AG09319 (cell line): ENCODE measurements around the gene ANTKMT.

Source experiments
- DNase-seq: peaks from one replicate; pipeline ENCODE4 v3.0.0-alpha.2; 2010; ENCODE audit warnings: low read depth; ENCODE audit errors: extremely low read depth
- CTCF ChIP-seq: IDR thresholded peaks from 2 replicates; pipeline ENCODE4 v1.5.1; 2011; ENCODE audit warnings: low read depth, mild to moderate bottlenecking, inconsistent platforms, low read length, moderate library complexity

The ANTKMT gene

DNA sequence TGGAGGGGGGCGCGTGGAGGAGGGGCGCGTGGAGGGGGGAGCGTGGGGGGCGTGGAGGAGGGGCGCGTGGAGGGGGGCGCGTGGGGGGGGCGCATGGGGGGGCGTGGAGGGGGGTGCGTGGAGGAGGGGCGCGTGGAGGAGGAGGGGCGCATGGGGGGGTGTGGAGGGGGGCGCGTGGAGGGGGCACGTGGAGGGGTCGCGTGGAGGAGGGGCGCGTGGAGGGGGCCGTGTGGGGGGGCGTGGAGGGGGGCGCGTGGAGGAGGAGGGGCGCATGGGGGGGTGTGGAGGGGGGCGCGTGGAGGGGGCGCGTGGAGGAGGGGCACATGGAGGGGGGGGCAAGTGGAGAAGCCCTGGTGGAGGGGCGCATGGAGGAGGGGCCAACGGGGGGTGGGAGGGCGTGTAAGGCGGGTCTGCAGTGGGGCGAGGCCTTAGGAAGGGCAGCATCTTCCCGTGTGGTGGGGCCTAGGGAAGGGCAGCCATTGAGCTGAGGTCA lies 46.8 kb downstream of the ANTKMT start:
- DNase-seq = no peak
- no peak for TF ChIP-seq CTCF

DNA sequence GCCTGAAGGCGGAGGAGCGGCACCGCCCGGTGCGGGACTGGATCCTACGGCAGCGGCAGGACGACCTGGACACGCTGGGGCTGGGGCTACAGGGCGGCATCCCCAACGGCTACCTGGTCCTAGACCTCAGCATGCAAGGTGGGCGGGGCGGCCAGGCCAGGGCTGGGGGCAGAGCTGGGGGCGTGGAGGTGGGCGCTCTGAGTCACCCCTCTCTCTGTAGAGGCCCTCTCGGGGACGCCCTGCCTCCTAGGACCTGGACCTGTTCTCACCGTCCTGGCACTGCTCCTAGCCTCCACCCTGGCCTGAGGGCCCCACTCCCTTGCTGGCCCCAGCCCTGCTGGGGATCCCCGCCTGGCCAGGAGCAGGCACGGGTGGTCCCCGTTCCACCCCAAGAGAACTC lies 47.5 kb downstream of the ANTKMT start:
- no peak for TF ChIP-seq CTCF
- no peak for DNase-seq

DNA sequence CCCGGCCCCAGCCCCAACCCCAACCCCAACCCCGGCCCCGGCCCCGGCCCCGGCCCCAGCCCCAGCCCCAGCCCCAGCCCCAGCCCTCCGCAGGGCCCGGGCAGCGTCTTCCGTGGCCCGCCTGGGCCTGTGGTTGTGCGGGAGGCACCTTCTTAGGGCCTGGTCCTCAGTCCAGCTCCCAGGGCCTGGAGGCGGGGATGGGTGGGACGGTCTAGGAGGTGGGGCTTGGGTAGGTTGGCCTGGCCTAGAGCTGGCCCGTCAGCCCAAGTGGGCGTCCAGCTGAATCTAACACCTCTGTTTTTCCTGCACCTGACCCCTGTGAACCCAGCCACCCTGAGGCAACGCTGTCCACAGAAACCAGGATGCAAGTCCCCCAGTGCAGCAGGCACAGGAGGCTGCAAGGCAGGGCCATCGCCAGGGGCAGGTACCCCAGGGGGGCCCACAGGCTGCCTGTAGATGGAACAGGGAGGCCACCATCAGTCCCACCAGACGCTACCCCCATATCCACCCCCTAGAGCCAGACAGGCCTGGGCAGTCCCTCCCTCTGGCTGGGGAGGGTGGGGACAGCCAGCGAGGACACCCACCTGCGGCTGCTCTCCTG lies 48.3 kb downstream of the ANTKMT start:
- DNase-seq = no peak
- TF ChIP-seq CTCF = no peak

- TF ChIP-seq CTCF = no peak
Observed at GRCh38 chr16:769934-770333, 49.0 kb downstream of the ANTKMT start.

DNA sequence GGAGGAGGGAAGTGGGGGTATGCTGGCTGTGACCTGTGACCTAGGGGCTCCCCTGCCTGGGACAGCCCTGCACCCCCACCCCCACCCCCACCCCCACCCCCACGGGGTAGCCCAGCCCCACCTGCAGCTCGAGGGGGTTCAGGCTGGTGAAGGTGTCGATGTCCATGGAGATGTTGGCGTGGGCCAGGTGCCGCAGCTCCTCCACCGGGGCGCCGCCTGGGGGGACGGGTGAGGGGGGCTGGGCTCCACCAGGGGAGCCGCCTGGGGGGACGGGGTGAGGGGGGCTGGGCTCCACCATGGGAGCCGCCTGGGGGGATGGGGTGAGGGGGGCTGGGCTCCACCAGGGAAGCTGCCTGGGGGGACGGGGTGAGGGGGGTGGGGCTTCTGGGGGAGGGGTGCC lies 49.5 kb downstream of the ANTKMT start:
- no peak for TF ChIP-seq CTCF
- no peak for DNase-seq

More at GRCh38 chr16:769934-770333, 49.0 kb downstream of the ANTKMT start:
- no peak for DNase-seq
